ENCODE measurements around the gene ADPGK.

ADPGK gene

DNA sequence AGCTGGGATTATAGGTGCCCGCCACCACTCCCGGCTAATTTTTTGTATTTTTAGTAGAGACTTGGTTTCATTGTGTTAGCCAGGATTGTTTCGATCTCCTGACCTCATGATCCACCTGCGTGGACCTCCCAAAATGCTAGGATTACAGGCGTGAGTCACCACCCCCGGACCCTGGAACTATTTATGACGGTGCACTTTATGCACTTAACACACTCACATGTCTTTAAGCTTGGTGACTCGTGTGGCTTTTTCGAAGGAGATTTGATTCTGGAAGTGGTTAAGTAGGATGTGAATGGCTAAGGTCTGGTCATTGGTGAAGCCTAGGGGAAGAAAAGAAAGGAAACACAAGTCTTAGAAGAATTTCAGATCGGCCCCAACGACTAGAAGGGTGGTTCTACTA lies 77.3 kb downstream of the ADPGK start:
- no peak overlapping the region for H3K4me3 ChIP-seq
- TF ChIP-seq Cebpa-rat (IDR thresholded peaks at IDR 0.05) = no peak
- H3K9me3 ChIP-seq (replicated peaks in 1 of 11) = no peaks in the 10 kb centered on the region
- no peak overlapping the region for H3K9ac ChIP-seq
- no peaks in the 10 kb centered on the region for H4K20me1 ChIP-seq
- no peak overlapping the region for H3K27ac ChIP-seq
- H3K4me1 ChIP-seq = peaks cover 0 to 10% (median 0%) of the 10 kb centered on the region in 10 experiments; a peak in 5 of 20 replicates
- H3K4me2 ChIP-seq = no peak overlapping the region
- H3K27me3 ChIP-seq = no peaks in the 10 kb centered on the region
- peaks cover 0 to 8% (median 0%) of the 10 kb centered on the region in 11 experiments; a peak in 2 of 22 replicates for H3K36me3 ChIP-seq

Measured in BLaER1 treated with 17β-estradiol and CSF1 and Interleukin-3, amounts not matched to agents 10 nM and 100 nM (cell line).